ENCODE measurements around the gene CD300C.
"Not testable (repeated sequence)": the region's sequence is repeated elsewhere in the genome, so short reads cannot be mapped to it uniquely, and the experiment has no call there.

Gene CD300C

GRCh38 chr17:74558882-74559519 lies 13.1 kb upstream of the CD300C start:
- TF ChIP-seq CTCF (conservative IDR thresholded peaks at IDR 0.05): no peak
- H3K27ac ChIP-seq: no peak overlapping the region

GRCh38 chr17:74558402-74558801 lies 12.5 kb upstream of the CD300C start:
- H3K27ac ChIP-seq: not testable (repeated sequence)

- no peak for TF ChIP-seq CTCF (conservative IDR thresholded peaks at IDR 0.05)
- no peak overlapping the region for H3K27ac ChIP-seq
These were observed 9.6 kb upstream of the CD300C start for GRCh38 chr17:74555427-74555940.

DNA sequence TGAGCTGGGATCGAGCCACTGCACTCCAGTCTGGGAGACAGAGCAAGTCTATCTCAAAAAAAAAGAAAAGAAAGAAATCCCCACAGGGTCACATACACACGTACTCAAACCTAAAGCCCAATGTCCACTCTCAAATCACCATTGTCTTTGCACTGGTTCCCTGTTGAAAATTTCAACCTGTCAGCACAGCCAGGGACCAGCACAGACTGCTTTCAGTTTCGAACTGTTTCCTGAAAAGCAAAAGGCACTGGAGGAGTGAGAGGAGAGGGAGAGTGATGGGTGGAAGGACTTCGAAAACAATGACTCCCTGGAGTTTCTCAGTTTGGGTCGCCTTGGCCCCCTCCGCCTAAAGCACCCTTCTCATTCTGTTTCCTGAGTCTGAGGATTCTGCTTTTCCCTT lies 9.0 kb upstream of the CD300C start:
- TF ChIP-seq CTCF (conservative IDR thresholded peaks at IDR 0.05): no peak
- no peak overlapping the region for H3K27ac ChIP-seq

GRCh38 chr17:74552037-74552436 lies 6.1 kb upstream of the CD300C start:
- no peak overlapping the region for H3K27ac ChIP-seq
- no peak for TF ChIP-seq CTCF (conservative IDR thresholded peaks at IDR 0.05)

DNA sequence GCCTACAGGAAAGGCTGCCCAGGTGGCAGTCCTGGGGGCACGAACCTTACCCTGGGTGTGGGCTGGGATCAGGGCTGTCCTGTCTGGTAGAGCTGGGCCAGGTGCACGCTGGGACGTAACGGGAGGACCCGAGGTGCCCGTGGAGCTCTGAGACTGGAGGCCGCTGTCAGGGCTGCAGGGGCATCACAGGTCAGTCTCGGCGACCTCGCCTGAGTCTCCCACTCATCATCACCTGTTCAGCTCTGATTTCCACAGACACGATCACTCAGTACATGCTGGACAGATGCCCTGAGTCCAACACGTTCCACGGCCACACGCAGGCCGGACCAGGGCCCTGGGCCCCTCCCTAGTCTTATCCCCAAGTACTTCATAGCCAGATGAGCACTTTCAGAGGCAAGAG lies 4.7 kb upstream of the CD300C start:
- TF ChIP-seq CTCF (conservative IDR thresholded peaks at IDR 0.05): no peak
- H3K27ac ChIP-seq: no peak overlapping the region

DNA sequence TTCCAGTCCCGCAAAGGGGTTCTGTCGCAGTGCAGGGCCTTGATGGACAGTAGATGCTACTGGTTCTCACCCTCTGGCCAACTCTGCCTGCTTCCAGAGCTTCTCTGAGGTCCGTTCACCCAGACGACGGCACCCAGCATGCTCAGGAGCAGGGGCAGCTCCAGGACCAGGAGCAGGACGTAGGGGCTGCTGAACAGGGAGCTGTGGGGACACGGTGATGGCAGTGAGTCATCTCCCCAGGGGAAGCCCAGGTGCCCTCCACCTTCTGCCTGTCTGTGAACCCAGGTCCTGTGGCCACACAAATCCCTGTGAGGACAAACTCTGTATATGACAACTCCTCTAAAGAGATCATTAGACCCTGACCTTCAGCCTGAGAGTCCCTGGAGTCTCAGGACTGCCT lies 3.4 kb upstream of the CD300C start:
- H3K27ac ChIP-seq: no peak overlapping the region
- no peak for TF ChIP-seq CTCF (conservative IDR thresholded peaks at IDR 0.05)

DNA sequence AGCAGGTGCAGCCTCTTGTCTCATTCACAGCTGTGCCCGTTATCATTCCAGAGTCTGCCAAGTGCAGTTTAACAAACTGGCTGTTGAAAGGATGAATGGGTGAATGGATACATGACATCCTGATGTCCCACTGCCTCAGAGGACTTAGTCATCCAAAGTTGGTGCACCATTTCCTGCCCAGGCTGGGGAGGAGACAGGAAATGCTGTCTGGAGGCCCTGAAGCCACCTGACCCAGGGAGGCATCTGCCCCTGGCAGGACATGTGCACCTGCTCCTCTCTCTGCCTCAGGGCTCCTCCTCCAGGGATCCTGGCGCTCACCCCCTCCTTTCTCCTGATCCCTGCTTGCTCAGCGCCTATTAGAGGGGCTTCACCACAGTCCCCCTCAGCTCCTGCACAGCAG lies 1.8 kb upstream of the CD300C start:
- no peak for TF ChIP-seq CTCF (conservative IDR thresholded peaks at IDR 0.05)
- H3K27ac ChIP-seq: no peak overlapping the region

All from VCaP (cell line).